Fibroblast of skin of left biceps (primary cell): ENCODE measurements around the gene CCDC88B.

Experiments
- DNase-seq, 2 experiments: peaks; one replicate each; pipeline ENCODE4 v3.0.0-alpha.2; 2013; ENCODE audit warnings: low read depth in 2 of 2

CCDC88B gene

GRCh38 chr11:64339754-64340408, at the start of gene CCDC88B:
Gene CCDC88B (plus strand): TSS chr11:64340204. CDS start chr11:64340267, 63 bp downstream.
- no peak for DNase-seq

GRCh38 chr11:64290352-64291261, 49.4 kb upstream of the CCDC88B start:
- DNase-seq, result no peak

- no peak for DNase-seq
Observed at GRCh38 chr11:64291262-64291751, 48.7 kb upstream of the CCDC88B start, which contains the start of gene KCNK4. Gene KCNK4 (plus strand): TSS chr11:64291302. CDS start chr11:64293019, 1,717 bp downstream.

- no peak for DNase-seq
Observed at GRCh38 chr11:64291752-64292459, 48.1 kb upstream of the CCDC88B start.

- DNase-seq, result no peak
Observed at GRCh38 chr11:64292460-64293254, 47.3 kb upstream of the CCDC88B start.

- no peak for DNase-seq
Observed at GRCh38 chr11:64294774-64295173, 45.2 kb upstream of the CCDC88B start.

- DNase-seq, result no peak
Observed at GRCh38 chr11:64295760-64296159, 44.2 kb upstream of the CCDC88B start.

- no peak for DNase-seq
Observed at GRCh38 chr11:64296236-64296635, 43.8 kb upstream of the CCDC88B start.

GRCh38 chr11:64296830-64297698, 42.9 kb upstream of the CCDC88B start:
- no peak for DNase-seq

GRCh38 chr11:64297699-64298358, 42.2 kb upstream of the CCDC88B start:
- no peak for DNase-seq

- DNase-seq, result no peak
Observed at GRCh38 chr11:64298966-64299846, 40.8 kb upstream of the CCDC88B start.

- no peak for DNase-seq
Observed at GRCh38 chr11:64299847-64300648, 40.0 kb upstream of the CCDC88B start, which contains the start of gene CATSPERZ. Gene CATSPERZ (plus strand): TSS chr11:64300358. CDS start chr11:64300411, 53 bp downstream.

GRCh38 chr11:64303109-64304031, 36.6 kb upstream of the CCDC88B start:
- no peak for DNase-seq

- no peak for DNase-seq
Observed at GRCh38 chr11:64304032-64304315, 36.0 kb upstream of the CCDC88B start.

GRCh38 chr11:64304316-64305072, 35.5 kb upstream of the CCDC88B start:
- DNase-seq, result peak in 1 of 2 experiments; percentile 54

GRCh38 chr11:64305075-64305690, 34.8 kb upstream of the CCDC88B start, which contains the start of gene ESRRA:
Gene ESRRA (plus strand): TSS chr11:64305524. CDS start chr11:64307180, 1,656 bp downstream.
- peak; percentile 91 to 94 for DNase-seq
